ENCODE data around the gene KLF7.

The KLF7 gene

DNA sequence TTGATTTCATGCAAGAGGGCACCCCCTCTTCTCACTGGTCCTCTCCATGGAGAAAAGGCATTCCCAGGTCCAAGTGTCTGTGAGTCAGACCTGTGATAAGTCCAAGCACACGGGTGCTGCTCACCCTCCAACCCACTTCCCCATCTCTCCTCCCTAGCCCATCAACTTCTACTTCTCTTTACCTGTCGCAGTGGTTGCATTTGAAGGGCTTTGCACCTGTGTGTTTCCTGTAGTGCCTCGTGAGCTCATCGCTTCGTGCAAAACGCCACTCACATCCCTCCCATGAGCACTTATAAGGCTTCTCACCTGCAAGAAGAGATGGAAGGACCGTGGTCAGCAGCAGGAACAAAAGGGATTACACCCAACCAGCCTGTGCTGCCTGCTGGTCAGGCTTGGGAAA is 77.5 kb downstream of the KLF7 start:
- DNase-seq = no peak

GRCh38 chr2:207087046-207087902 is 78.5 kb downstream of the KLF7 start:
- DNase-seq = no peak

DNA sequence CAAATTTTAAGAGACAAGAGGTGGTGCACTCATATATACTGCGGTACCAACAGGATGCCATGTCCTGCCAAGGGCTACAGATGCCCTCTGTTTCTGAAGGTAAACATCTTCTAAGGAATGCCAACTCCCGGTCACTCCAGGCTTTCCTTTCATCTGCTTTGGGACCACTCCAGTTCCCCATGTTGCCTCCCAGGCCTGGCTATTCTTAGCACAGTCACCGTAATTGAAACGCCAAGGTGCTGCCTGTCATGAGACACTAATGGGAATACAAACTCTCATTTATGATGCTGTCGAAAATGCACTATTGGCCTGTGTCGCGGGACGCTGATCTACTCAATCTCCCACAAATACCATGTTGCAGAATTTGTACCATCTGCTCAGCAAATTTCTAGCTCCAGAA is 79.6 kb downstream of the KLF7 start:
- DNase-seq = no peak

DNA sequence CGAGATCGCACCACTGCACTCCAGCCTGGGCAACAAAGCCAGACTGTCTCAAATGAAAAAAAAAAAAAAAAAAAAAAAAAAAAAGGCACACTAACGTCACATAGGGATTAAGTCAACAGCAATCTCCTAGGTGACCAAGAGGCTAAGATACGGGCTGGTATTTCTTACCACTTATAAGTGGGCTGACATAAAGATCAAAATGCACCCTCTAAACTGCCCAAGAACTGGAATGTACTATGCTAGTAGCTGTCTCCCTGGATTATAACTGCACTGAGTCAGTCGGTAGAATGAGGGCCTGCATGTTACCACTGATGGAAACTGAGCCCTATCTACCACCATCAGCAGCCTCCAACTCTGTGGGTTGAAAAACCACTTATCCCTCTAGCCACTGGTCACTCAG is 80.6 kb downstream of the KLF7 start:
- no peak for DNase-seq

DNA sequence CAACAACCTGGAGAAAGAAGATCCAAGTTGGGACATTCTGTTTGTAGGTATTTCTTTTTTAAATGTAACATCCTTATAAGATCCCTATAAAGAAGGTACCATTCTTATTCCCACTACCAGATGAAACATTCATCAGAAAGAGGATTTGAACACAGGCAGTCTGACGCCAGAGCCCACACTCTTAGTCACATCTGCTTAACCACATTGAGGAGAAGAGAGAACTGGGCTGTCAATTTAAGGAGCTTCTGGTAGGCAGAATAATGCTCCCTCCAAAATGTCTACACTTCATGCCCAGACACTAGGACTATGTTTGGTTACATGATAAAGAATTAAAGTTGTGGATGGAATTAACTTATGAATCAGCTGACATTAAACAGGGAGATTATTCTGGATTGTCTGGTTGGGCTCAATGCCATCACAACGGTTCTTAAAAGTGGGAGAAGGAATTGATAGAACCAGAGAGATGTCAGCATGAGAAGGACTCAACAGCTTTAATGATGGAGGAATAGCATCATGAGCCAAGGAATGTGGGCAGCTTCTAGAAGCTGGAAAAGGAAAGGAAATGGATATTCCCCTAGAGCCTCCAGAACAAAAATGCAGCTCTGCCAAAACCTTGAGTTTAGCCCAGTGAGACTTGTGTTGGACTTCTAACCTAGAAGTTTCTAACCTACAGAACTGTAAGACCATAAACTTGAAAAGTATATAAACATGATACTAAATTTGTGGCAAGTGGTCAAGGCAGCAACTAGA is 82.2 kb downstream of the KLF7 start:
- no peak for DNase-seq

- no peak for DNase-seq
These were observed 83.1 kb downstream of the KLF7 start for GRCh38 chr2:207082619-207083018.

DNA sequence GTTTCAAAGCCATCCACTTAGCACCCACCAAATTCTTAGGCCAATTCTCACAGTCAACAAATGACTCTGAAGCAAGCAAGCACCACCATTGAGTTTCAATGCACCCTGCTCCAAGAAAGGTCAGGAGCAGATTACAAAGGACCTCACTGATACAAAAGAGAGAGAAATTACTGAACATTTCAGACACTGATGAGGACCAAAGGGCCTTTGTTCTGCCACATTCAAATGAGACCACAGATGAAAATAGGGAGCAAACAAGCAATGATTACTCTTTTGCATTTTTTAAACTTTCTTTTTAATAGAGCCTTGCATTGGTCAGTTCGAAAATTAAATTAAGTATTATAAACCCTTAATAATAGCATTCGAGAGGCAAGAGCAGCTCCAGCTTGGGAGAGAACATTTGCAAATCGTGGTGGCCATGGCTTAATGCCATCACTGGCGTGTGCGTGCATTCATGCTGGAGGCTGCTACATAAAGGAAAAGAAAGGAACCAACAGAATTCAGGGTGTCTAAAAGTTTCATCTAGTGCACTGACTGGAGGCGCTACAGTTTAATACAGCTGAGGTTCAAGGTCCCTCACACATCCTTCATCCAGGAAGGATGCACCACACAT is 87.5 kb downstream of the KLF7 start:
- DNase-seq = no peak

- DNase-seq = no peak
These were observed 88.5 kb downstream of the KLF7 start for GRCh38 chr2:207077266-207077665.

- DNase-seq = no peak
These were observed 90.3 kb downstream of the KLF7 start for GRCh38 chr2:207075456-207075855.

- DNase-seq = no peak
These were observed 91.7 kb downstream of the KLF7 start for GRCh38 chr2:207073801-207074678.

DNA sequence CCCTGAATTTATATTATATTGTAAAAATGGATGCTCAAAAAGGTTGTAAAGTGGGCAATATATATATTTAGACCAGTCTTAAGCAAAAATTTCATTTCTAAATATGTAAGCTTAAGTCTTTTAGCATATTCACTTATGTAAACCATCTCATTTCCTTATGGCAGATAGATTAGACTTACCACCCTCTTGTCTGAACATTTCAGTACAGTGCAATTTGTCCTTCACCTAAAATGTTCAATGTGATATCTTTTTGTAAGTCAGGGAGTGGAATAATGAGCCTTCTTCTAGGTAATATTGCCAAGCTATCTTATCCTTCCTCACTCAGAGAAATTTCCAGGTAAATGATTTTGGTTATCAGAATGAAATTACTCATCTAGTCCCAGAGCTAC is 92.3 kb downstream of the KLF7 start:
- DNase-seq = no peak

DNA sequence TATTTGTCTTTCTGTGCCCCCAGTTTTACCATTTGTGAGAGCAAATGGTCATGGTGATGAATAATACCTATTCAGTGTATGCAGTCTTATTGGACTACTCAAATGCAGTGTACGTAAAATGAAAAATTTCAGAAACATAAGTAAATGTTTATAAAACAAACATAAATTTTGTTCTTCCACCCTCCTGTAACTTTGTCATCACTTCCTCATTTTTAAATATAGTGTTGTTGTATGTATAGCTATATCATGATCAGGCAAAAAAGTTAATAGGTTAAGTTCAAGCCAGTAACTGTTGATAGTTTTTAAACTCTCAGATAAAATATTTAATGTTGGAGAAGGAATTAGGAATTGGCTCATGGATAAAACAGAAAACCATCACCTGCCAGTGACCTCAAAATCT is 93.2 kb downstream of the KLF7 start:
- DNase-seq = no peak

GRCh38 chr2:207071820-207072219 is 93.9 kb downstream of the KLF7 start:
- no peak for DNase-seq

GRCh38 chr2:207067473-207067872 is 98.3 kb downstream of the KLF7 start:
- no peak for DNase-seq

- DNase-seq = no peak
These were observed 98.8 kb downstream of the KLF7 start for GRCh38 chr2:207066791-207067460.

DNA sequence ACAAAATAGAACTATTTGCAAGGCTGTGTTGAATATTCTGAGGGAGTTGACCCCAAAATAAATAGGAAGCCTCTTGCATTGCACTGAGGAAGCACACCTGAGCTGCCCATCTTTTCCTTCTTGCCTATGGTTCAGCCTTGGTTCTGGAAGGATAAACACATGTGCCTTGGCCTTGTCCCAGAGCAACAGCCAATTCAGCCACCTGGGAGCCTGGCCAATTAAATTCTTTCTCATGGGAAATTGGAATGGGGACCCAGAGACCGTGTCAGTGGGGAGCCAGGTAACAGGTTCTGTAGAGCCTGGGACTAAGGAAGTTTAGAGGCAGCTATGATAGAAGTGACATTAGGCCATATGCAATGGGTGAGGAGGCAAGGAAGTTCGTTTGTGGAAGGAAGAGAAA is 99.6 kb downstream of the KLF7 start:
- DNase-seq = no peak

DNA sequence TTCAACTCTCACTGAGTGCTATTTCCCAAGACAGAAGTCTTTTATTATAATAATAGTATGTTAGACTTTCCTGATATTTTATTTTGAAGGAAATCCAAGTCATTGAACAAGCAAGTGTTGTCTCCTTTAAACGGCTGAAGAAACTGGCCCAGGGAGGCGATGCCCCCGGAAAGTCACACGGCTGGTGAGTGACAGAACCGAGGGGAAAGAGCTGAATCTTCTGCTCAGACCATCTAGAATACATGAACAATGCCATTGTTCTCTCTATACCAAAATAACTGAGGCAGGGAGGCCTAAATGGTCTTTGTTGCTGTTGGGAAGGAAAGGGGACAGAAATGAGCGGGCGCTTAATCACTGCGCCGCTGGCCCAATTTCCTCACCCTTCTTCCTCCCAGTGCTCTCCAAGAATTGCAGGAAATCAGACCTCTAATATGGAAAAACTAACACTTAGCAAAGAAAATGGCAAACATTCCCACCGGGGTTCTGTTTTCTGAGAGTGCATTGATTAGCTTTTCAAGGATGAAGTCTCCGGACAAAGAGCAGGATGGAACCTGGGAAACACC is 101.5 kb downstream of the KLF7 start:
- no peak for DNase-seq

DNA sequence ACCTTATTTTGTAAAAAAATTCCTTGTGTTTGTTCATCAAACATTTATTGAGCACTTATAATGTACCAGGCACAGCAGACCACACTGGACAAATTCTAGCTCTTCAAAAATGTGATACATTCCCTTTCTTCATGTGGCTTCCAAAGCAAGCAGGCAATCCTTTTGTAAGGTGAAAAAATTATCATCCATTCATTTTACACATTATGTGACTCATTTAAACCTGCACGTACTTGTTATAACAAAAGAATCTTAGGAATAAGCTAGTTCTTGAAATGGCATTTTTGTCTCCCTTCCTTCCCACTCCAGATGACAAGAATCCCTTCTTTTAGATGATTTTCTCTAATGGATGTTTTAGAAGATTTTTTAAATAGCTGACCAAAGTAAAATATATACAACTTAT is 104.6 kb downstream of the KLF7 start:
- no peak for DNase-seq

DNA sequence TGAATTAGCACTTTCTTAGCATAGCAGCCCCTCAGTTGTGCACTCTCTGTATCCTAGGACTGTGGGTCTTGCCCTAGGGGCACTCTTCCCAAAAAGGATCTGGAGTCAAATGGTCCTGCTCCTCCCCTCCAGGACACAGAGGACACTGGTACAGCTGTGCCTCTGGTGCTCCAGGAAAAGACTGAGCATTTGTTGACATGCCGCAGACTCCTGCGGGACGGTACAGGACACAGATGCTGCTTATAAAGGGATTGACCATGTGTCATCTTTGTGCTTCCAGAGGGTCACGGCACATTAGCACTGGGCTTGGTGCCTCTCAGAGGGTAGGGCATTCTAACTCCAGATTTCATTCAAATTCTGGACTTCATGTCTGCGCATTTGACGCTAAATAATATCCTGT is 110.5 kb downstream of the KLF7 start:
- no peak for DNase-seq

GRCh38 chr2:207054521-207054920 is 111.2 kb downstream of the KLF7 start:
- no peak for DNase-seq

- DNase-seq = no peak
These were observed 114.3 kb downstream of the KLF7 start for GRCh38 chr2:207051385-207051965.

GRCh38 chr2:207049122-207049521 is 116.6 kb downstream of the KLF7 start:
- no peak for DNase-seq

Data from activated naive CD4-positive, alpha-beta T cell (primary cell).